Osteoblast (primary cell): ENCODE results near the gene LIF. TPM values are rescaled to one million over a fixed set of nuclear protein-coding genes. Genes with fewer than 3 reads are reported as not detected.
"Not testable (repeated sequence)": the region's sequence is repeated elsewhere in the genome, so short reads cannot be mapped to it uniquely, and the experiment has no call there.

ENCODE experiments used
- DNase-seq: peaks from one replicate; pipeline ENCODE4 v3.0.0; 2011; ENCODE audit warnings: low spot score, mixed read lengths; ENCODE audit not compliant: insufficient read length; ENCODE audit errors: missing footprints
- H2AFZ ChIP-seq: 2 replicates; pipeline ENCODE4 v1.6.0; 2011; ENCODE audit warnings: mild to moderate bottlenecking, low read length
- H3K27ac ChIP-seq: 2 replicates; pipeline ENCODE4 v1.5.1; 2011; ENCODE audit warnings: mild to moderate bottlenecking, low read depth, low read length, moderate library complexity
- H3K27me3 ChIP-seq: 2 replicates; pipeline ENCODE4 v1.6.0; 2012; ENCODE audit warnings: mild to moderate bottlenecking, control low read depth, inconsistent platforms, low read length, moderate library complexity; ENCODE audit not compliant: insufficient read depth
- H3K36me3 ChIP-seq: 2 replicates; pipeline ENCODE4 v1.5.1; 2011; ENCODE audit warnings: mild to moderate bottlenecking, low read length, control low read depth, moderate library complexity; ENCODE audit not compliant: insufficient read depth
- H3K4me1 ChIP-seq: 2 replicates; pipeline ENCODE4 v1.5.1; 2011; ENCODE audit warnings: mild to moderate bottlenecking, low read length, control low read depth, moderate library complexity; ENCODE audit not compliant: insufficient read depth
- H3K4me2 ChIP-seq: 2 replicates; pipeline ENCODE4 v1.6.0; 2011; ENCODE audit warnings: mild to moderate bottlenecking, low read length; ENCODE audit not compliant: insufficient read depth
- H3K4me3 ChIP-seq: fragments of 200-600 bp; sonication (generic); 3 replicates; pipeline ENCODE4 v1.5.1; 2012; ENCODE audit warnings: mild to moderate bottlenecking, low read length, inconsistent platforms; ENCODE audit not compliant: insufficient read depth
- H3K79me2 ChIP-seq: 2 replicates; pipeline ENCODE4 v1.6.0; 2012; ENCODE audit warnings: mild to moderate bottlenecking, low read length, control low read depth, inconsistent platforms; ENCODE audit not compliant: insufficient read depth
- H3K9me3 ChIP-seq: 2 replicates; pipeline ENCODE4 v1.5.1; 2011; ENCODE audit warnings: low read depth, low read length, control low read depth
- H4K20me1 ChIP-seq: 2 replicates; pipeline ENCODE4 v1.6.0; 2012; ENCODE audit warnings: mild to moderate bottlenecking, low read length, control low read depth; ENCODE audit not compliant: insufficient read depth
- CTCF ChIP-seq: IDR thresholded peaks from 2 replicates; pipeline ENCODE4 v1.5.1; 2011; ENCODE audit warnings: mild to moderate bottlenecking, low read depth, low read length, moderate library complexity; ENCODE audit errors: extremely low read depth
- total RNA-seq: library from RNA; depleted of rRNA; stranded (reverse); fragments of >200 nt; gene quantifications from 2 replicates; pipeline ENCODE4 v1.2.3, GENCODE V29; 2012

LIF gene
- total RNA-seq, 1 donor, result 3.3 TPM

- peaks cover 19% of the 10 kb centered on the region for H3K4me1 ChIP-seq
- H3K79me2 ChIP-seq, result no peaks in the 10 kb centered on the region
- no peaks in the 10 kb centered on the region for H3K27me3 ChIP-seq
- peak overlapping the region; percentile 32 for H3K4me2 ChIP-seq
- DNase-seq, result no peak
- no peaks in the 10 kb centered on the region for H3K36me3 ChIP-seq
- H3K4me3 ChIP-seq, result no peak overlapping the region
- peak overlapping the region; percentile 8 for H2AFZ ChIP-seq
- H3K27ac ChIP-seq, result peak overlapping the region; percentile 90
- H4K20me1 ChIP-seq, result no peaks in the 10 kb centered on the region
- TF ChIP-seq CTCF, result no peak
- H3K9me3 ChIP-seq, result no peaks in the 10 kb centered on the region
These were observed 28.6 kb downstream of the LIF start for GRCh38 chr22:30217698-30218560.

- Histone ChIP-seq H3K4me3 (no peak overlapping the region), H3K36me3 (no peaks in the 10 kb centered on the region), H2AFZ (no peak overlapping the region), H3K27me3 (no peaks in the 10 kb centered on the region), H3K9me3 (no peaks in the 10 kb centered on the region), H3K27ac (no peak overlapping the region), H4K20me1 (no peaks in the 10 kb centered on the region), H3K79me2 (no peaks in the 10 kb centered on the region), H3K4me1 (peaks cover 28% of the 10 kb centered on the region), H3K4me2 (no peak overlapping the region)
- TF ChIP-seq CTCF, result no peak
- DNase-seq, result no peak
These were observed 29.8 kb downstream of the LIF start for GRCh38 chr22:30216710-30217109.

GRCh38 chr22:30216272-30216671, 30.3 kb downstream of the LIF start:
- H3K4me1 ChIP-seq, result peaks cover 28% of the 10 kb centered on the region
- not testable (repeated sequence) for DNase-seq, H3K4me2 ChIP-seq, H3K36me3 ChIP-seq, H3K9me3 ChIP-seq, H3K4me3 ChIP-seq, H3K27ac ChIP-seq, H2AFZ ChIP-seq, H3K79me2 ChIP-seq, H3K27me3 ChIP-seq, H4K20me1 ChIP-seq

GRCh38 chr22:30214703-30215407, 31.7 kb downstream of the LIF start:
- Histone ChIP-seq H3K4me2 (no peak overlapping the region), H2AFZ (no peak overlapping the region), H3K4me1 (peaks cover 39% of the 10 kb centered on the region), H3K27me3 (no peaks in the 10 kb centered on the region), H3K79me2 (no peaks in the 10 kb centered on the region), H3K4me3 (no peak overlapping the region), H3K36me3 (no peaks in the 10 kb centered on the region), H3K9me3 (no peaks in the 10 kb centered on the region), H4K20me1 (no peaks in the 10 kb centered on the region), H3K27ac (no peak overlapping the region)
- no peak for DNase-seq
- no peak for TF ChIP-seq CTCF
